K562 treated with DMSO at 1 percent for 24 hours (cell line): ENCODE results near the gene NPIPB9. TPM values are rescaled to one million over a fixed set of nuclear protein-coding genes. Genes with fewer than 3 reads are reported as not detected.

ENCODE experiments used
- total RNA-seq: library from RNA; unstranded; fragments of 300-600 nt; gene quantifications from 2 replicates; pipeline ENCODE4 v1.2.3, GENCODE V29; 2022; ENCODE audit warnings: low read depth; ENCODE audit not compliant: insufficient read depth

NPIPB9 gene
- 0.22 TPM in 1 of 2 replicates, not detected in the other for total RNA-seq

DNA sequence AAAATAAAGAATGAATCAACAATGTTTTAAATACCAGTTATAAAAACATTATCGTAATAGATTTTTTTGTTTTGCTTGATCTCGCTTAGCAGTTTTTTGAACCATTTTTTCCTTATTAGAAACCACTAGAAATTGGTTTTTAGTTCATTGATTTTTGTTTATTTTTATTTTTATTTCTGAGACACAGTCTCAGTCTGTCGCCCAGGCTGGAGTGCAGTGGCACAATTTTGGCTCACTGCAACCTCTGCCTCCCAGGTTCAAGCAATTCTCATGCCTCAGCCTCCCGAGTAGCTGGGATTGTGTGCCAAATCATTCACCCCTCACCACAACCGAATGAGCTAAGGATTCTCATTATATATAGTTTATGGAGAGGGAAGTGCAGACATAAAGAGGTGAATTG, at the start of gene NPIPB9:
Gene NPIPB9 (plus strand): TSS at position 301 of the 400 bp plus-strand sequence.

GRCh38 chr16:28711220-28712083, 40.1 kb upstream of the NPIPB9 start, which contains the start of gene EIF3C:
Gene EIF3C, plus strand, starts transcription at chr16:28711464. Its CDS starts 223 bp downstream, at chr16:28711687.

Other genes starting within 250 kb of the NPIPB9 start
- not detected in 2 replicates for gene IL27, start 245.0 kb upstream of the NPIPB9 start, total RNA-seq
- gene NUPR1, start 212.8 kb upstream of the NPIPB9 start, total RNA-seq: 105 and 107 TPM in 2 replicates
- gene SGF29, start 197.9 kb upstream of the NPIPB9 start, total RNA-seq: 32.3 and 36.2 TPM in 2 replicates
- gene SULT1A2, start 154.7 kb upstream of the NPIPB9 start, total RNA-seq: 6.9 and 9.0 TPM in 2 replicates
- 72.4 and 86.3 TPM in 2 replicates for gene SULT1A1, start 141.7 kb upstream of the NPIPB9 start, total RNA-seq
- not detected in 2 replicates for gene NPIPB8, start 113.7 kb upstream of the NPIPB9 start, total RNA-seq
- 271 and 279 TPM in 2 replicates for gene EIF3C, start 40.3 kb upstream of the NPIPB9 start, total RNA-seq
- 275 and 280 TPM in 2 replicates for gene ATXN2L, start 71.2 kb downstream of the NPIPB9 start, total RNA-seq
- 261 and 292 TPM in 2 replicates for gene TUFM, start 94.6 kb downstream of the NPIPB9 start, total RNA-seq
- 56.6 and 57.2 TPM in 2 replicates for gene SH2B1, start 112.1 kb downstream of the NPIPB9 start, total RNA-seq
- gene ATP2A1, start 126.7 kb downstream of the NPIPB9 start, total RNA-seq: 4.1 and 5.6 TPM in 2 replicates
- 33.5 and 36.2 TPM in 2 replicates for gene RABEP2, start 173.5 kb downstream of the NPIPB9 start, total RNA-seq
- 6.9 and 10.8 TPM in 2 replicates for gene CD19, start 180.2 kb downstream of the NPIPB9 start, total RNA-seq
- 23.1 and 24.2 TPM in 2 replicates for gene NFATC2IP, start 199.2 kb downstream of the NPIPB9 start, total RNA-seq
- 107 TPM in 2 replicates for gene SPNS1, start 223.0 kb downstream of the NPIPB9 start, total RNA-seq
- gene LAT, start 233.3 kb downstream of the NPIPB9 start, total RNA-seq: 1.9 and 2.1 TPM in 2 replicates